ENCODE measurements around the gene MGAT3.

The MGAT3 gene

DNA sequence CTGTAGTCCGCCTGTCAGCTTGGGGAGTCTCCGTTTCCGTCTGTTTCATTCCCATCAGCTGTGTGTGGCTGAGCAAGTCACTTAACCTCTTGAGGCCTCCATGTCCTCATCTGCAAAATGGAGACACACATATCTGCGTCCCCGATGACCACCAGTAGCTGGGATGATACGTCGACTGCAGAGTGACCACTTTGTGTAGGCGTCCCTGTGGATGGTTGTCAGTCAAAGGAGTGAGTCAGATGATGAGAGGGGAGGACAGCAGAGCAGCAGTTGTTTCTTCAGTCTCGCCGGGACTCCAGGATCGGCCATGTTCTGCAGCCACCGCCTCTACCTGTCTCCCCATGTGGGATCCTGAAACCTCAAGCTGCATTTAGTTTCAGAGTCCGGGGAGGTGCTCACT lies 19.9 kb downstream of the MGAT3 start:
- TF ChIP-seq, protein P1, sequence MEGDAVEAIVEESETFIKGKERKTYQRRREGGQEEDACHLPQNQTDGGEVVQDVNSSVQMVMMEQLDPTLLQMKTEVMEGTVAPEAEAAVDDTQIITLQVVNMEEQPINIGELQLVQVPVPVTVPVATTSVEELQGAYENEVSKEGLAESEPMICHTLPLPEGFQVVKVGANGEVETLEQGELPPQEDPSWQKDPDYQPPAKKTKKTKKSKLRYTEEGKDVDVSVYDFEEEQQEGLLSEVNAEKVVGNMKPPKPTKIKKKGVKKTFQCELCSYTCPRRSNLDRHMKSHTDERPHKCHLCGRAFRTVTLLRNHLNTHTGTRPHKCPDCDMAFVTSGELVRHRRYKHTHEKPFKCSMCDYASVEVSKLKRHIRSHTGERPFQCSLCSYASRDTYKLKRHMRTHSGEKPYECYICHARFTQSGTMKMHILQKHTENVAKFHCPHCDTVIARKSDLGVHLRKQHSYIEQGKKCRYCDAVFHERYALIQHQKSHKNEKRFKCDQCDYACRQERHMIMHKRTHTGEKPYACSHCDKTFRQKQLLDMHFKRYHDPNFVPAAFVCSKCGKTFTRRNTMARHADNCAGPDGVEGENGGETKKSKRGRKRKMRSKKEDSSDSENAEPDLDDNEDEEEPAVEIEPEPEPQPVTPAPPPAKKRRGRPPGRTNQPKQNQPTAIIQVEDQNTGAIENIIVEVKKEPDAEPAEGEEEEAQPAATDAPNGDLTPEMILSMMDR (conservative IDR thresholded peaks at IDR 0.05; ENCODE audit: low read length) = no peak
- DNase-seq (ENCODE audit: low read depth) = no peak
- no peak overlapping the region for H3K4me3 ChIP-seq (ENCODE audit: low read length)

DNA sequence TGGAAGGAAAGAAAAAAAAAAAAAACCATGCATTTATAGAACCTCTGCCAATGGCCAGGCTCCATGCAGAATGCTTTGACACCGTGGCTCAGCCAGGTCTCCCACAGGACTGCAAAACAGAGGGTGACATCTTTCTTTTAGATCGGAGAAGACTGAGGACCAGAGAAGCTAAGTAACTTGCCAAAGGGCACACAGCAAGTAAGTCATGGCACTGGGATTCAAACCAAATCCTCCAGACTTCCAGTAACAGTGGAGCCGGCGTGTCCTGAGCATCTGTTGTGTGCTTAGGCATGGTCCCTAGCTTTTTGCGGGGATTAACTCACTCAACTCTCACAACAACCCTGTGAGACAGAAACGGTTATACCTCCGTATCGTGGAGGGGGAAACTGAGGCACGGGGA lies 20.7 kb downstream of the MGAT3 start:
- TF ChIP-seq, protein P1 (conservative IDR thresholded peaks at IDR 0.05; ENCODE audit: low read length) = no peak
- DNase-seq (ENCODE audit: low read depth) = no peak
- no peak overlapping the region for H3K4me3 ChIP-seq (ENCODE audit: low read length)

DNA sequence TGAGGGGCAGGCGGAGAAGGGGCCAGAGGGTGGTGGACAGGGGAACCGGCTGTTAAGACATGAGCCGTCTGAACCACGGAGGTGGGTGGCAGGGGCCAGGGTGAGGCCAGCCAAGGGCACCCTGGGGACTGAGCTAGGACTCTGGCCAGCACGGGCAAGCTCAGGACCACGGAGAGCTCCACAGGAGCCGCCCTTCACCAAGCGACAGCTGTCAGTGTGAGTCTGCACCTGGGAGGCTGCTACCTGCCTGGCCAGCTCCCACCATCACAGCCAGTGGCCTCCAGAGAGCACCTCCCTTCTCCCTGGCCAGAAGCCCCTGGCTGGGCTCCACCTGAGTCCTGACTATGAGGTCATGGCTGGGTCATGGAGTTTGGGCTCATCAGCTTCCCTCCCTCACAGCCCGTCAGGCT lies 21.6 kb downstream of the MGAT3 start:
- TF ChIP-seq, protein P1 (conservative IDR thresholded peaks at IDR 0.05; ENCODE audit: low read length) = no peak
- no peak for DNase-seq (ENCODE audit: low read depth)
- no peak overlapping the region for H3K4me3 ChIP-seq (ENCODE audit: low read length)

DNA sequence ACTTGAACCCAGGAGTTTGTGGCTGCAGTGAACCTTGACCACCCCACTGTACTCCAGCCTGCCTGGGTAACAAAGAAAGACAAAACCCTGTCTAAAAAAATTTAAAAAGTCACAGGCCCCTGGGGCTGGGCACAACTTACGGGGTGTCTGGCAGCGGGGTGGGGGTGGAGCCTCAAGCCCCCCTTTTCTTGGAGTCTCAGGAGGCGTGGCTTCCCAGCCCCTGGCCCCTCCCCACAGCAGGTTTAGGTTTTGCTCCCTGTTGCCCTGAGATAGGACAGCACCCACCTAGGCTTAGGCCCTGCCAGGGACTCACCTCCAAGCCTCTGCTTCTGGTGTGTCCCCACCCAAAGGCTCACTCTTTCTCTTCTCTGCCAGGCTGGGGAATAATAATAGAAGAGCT lies 22.4 kb downstream of the MGAT3 start:
- DNase-seq (ENCODE audit: low read depth) = no peak
- H3K4me3 ChIP-seq (ENCODE audit: low read length) = no peak overlapping the region
- TF ChIP-seq, protein P1 (conservative IDR thresholded peaks at IDR 0.05; ENCODE audit: low read length) = no peak

DNA sequence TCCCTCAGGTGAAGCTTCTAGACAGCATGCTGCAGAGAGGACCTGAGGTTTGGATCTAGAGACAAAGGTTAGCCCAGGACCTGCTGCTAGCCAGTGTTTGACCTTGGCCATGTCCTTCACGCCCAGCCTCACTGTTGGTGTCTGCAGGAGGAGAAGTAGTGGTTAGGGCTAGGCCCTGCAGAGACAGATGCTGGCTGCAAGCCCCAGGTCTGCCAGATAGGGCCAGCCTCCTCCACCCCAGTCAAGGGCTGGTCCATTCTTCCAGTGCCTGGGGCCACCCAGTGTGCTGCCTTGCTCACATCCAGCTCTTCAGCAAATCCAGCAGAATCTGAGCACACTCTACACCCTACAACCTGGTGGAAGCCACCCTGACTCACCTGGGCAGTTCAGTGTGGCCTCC lies 23.7 kb downstream of the MGAT3 start:
- DNase-seq (ENCODE audit: low read depth) = no peak
- TF ChIP-seq, protein P1 (conservative IDR thresholded peaks at IDR 0.05; ENCODE audit: low read length) = no peak
- no peak overlapping the region for H3K4me3 ChIP-seq (ENCODE audit: low read length)

DNA sequence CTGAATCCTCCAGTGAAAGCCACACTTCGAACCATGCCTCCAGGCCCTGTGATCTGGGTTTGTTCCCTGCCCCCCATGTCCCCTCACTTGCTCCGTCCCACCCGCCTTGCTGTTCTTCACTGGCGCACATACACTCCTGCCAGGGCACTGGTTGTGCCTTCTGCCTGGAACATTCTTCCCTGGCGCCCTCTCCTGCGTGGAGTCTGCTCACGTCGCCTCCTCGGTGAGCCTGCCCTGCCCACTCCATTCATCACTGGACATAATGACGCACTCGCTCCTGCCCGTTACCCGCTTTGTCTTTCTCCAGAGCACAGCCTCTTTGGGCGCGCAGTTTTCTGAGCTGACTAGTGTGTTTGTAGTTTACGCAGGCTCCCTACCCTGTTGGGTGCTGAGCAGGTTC lies 24.2 kb downstream of the MGAT3 start:
- DNase-seq (ENCODE audit: low read depth) = no peak
- H3K4me3 ChIP-seq (ENCODE audit: low read length) = no peak overlapping the region
- TF ChIP-seq, protein P1 (conservative IDR thresholded peaks at IDR 0.05; ENCODE audit: low read length) = no peak

DNA sequence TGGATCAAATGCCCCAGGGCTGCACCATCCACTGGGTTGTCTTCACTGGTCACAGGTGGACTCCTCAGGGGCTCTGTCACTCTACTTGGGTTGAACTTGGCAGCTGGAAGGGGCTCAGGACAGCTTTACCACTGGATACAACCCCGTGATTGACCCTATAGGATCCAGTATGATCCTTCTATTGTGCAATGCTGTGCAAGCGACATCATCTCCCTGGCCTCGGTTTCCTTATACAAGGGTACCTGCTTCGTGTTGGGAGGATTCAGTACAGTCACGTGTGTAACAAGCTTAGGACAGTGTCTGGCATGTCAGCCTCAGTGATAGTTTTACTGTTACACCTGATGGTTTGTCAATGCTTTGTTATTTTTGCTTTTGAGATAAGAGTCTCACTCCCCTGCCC lies 24.8 kb downstream of the MGAT3 start:
- no peak for DNase-seq (ENCODE audit: low read depth)
- H3K4me3 ChIP-seq (ENCODE audit: low read length) = no peak overlapping the region
- TF ChIP-seq, protein P1 (conservative IDR thresholded peaks at IDR 0.05; ENCODE audit: low read length) = no peak
